Duodenal mucosa (tissue), 2 donors: ENCODE results near the gene AKT1.

Experiments used
- H3K27ac ChIP-seq: one replicate; pipeline ENCODE4 v1.7.0; 2013; ENCODE audit warnings: low read depth, low read length
- H3K27me3 ChIP-seq, 2 donors: one replicate each; pipeline ENCODE4 v1.7.0; 2013; ENCODE audit warnings: low read length in 2 of 2, control low read depth in 1 of 2; ENCODE audit not compliant: insufficient read depth in 2 of 2, control insufficient read depth in 1 of 2
- H3K36me3 ChIP-seq, 2 donors: one replicate each; pipeline ENCODE4 v1.7.0; 2013; ENCODE audit warnings: low read length in 2 of 2, control low read depth in 1 of 2; ENCODE audit not compliant: insufficient read depth in 2 of 2, control insufficient read depth in 1 of 2
- H3K4me1 ChIP-seq, 2 donors: one replicate each; pipeline ENCODE4 v1.7.0; 2013; ENCODE audit warnings: low read length in 2 of 2, control low read depth in 1 of 2; ENCODE audit not compliant: insufficient read depth in 2 of 2, control insufficient read depth in 1 of 2
- H3K4me3 ChIP-seq, 2 donors: one replicate each; pipeline ENCODE4 v1.7.0; 2013; ENCODE audit warnings: low read length in 2 of 2, low read depth in 1 of 2
- H3K9ac ChIP-seq, 2 donors: one replicate each; pipeline ENCODE4 v1.7.0; 2013; ENCODE audit warnings: low read length in 2 of 2, low read depth in 1 of 2
- H3K9me3 ChIP-seq, 2 donors: one replicate each; pipeline ENCODE4 v1.7.0; 2013; ENCODE audit warnings: low read length in 2 of 2, control low read depth in 1 of 2; ENCODE audit not compliant: control insufficient read depth in 1 of 2

The AKT1 gene

GRCh38 chr14:104778694-104779331, 16.7 kb downstream of the AKT1 start:
- H3K4me3 ChIP-seq = no peak overlapping the region
- H3K36me3 ChIP-seq = peaks cover 15 to 44% of the 10 kb centered on the region in 2 donors
- no peaks in the 10 kb centered on the region for H3K4me1 ChIP-seq
- H3K27me3 ChIP-seq = no peaks in the 10 kb centered on the region
- no peak overlapping the region for H3K9ac ChIP-seq
- H3K9me3 ChIP-seq = no peaks in the 10 kb centered on the region
- H3K27ac ChIP-seq = no peak overlapping the region

GRCh38 chr14:104777808-104778249, 17.7 kb downstream of the AKT1 start:
- Histone ChIP-seq H3K27me3 (no peaks in the 10 kb centered on the region), H3K9ac (no peak overlapping the region), H3K4me3 (no peak overlapping the region), H3K9me3 (no peaks in the 10 kb centered on the region), H3K36me3 (peaks cover 18 to 50% of the 10 kb centered on the region in 2 donors), H3K27ac (no peak overlapping the region), H3K4me1 (no peaks in the 10 kb centered on the region)

- H3K27ac ChIP-seq = no peak overlapping the region
- peaks cover 20 to 56% of the 10 kb centered on the region in 2 donors for H3K36me3 ChIP-seq
These were observed 18.4 kb downstream of the AKT1 start for GRCh38 chr14:104776961-104777807.

GRCh38 chr14:104776481-104776880, 19.1 kb downstream of the AKT1 start:
- Histone ChIP-seq H3K4me1 (no peaks in the 10 kb centered on the region), H3K36me3 (peaks cover 27 to 63% of the 10 kb centered on the region in 2 donors), H3K9ac (no peak overlapping the region), H3K9me3 (no peaks in the 10 kb centered on the region), H3K4me3 (no peak overlapping the region), H3K27ac (no peak overlapping the region), H3K27me3 (no peaks in the 10 kb centered on the region)

More at GRCh38 chr14:104776961-104777807, 18.4 kb downstream of the AKT1 start:
- Histone ChIP-seq H3K4me3 (no peak overlapping the region), H3K4me1 (no peaks in the 10 kb centered on the region), H3K27me3 (no peaks in the 10 kb centered on the region), H3K9ac (no peak overlapping the region), H3K9me3 (no peaks in the 10 kb centered on the region)

- peaks cover 0 to 5% of the 10 kb centered on the region in 2 donors for H3K9me3 ChIP-seq
- no peaks in the 10 kb centered on the region for H3K4me1 ChIP-seq
- no peak overlapping the region for H3K4me3 ChIP-seq
- no peak overlapping the region for H3K9ac ChIP-seq
- no peaks in the 10 kb centered on the region for H3K27me3 ChIP-seq
- H3K36me3 ChIP-seq = peaks cover 31 to 71% of the 10 kb centered on the region in 2 donors
- H3K27ac ChIP-seq = no peak overlapping the region
These were observed 20.5 kb downstream of the AKT1 start for GRCh38 chr14:104775073-104775489.

GRCh38 chr14:104774453-104775072, 21.0 kb downstream of the AKT1 start:
- Histone ChIP-seq H3K27ac (no peak overlapping the region), H3K4me3 (no peak overlapping the region), H3K27me3 (no peaks in the 10 kb centered on the region), H3K9ac (no peak overlapping the region), H3K4me1 (no peaks in the 10 kb centered on the region), H3K36me3 (peaks cover 27 to 66% of the 10 kb centered on the region in 2 donors), H3K9me3 (peaks cover 0 to 5% of the 10 kb centered on the region in 2 donors)

- Histone ChIP-seq H3K4me1 (peaks cover 2% of the 10 kb centered on the region in 2 donors), H3K27ac (no peak overlapping the region), H3K36me3 (peaks cover 23 to 61% of the 10 kb centered on the region in 2 donors)
These were observed 21.8 kb downstream of the AKT1 start for GRCh38 chr14:104773505-104774452.

GRCh38 chr14:104772707-104773504, 22.6 kb downstream of the AKT1 start:
- Histone ChIP-seq H3K36me3 (peaks cover 22 to 59% of the 10 kb centered on the region in 2 donors), H3K4me3 (no peak overlapping the region), H3K9ac (no peak overlapping the region), H3K27me3 (no peaks in the 10 kb centered on the region), H3K4me1 (peaks cover 3 to 4% of the 10 kb centered on the region in 2 donors), H3K27ac (no peak overlapping the region), H3K9me3 (peaks cover 0 to 5% of the 10 kb centered on the region in 2 donors)

More at GRCh38 chr14:104773505-104774452, 21.8 kb downstream of the AKT1 start:
- Histone ChIP-seq H3K4me3 (no peak overlapping the region), H3K27me3 (no peaks in the 10 kb centered on the region), H3K9ac (no peak overlapping the region), H3K9me3 (peaks cover 0 to 5% of the 10 kb centered on the region in 2 donors)
